Left renal cortex interstitium (tissue), 4 donors: ENCODE data around the gene RSU1. TPM values are rescaled to one million over a fixed set of nuclear protein-coding genes. Genes with fewer than 3 reads are reported as not detected.

Experiments used
- DNase-seq, 4 donors: peaks; one replicate each; pipeline ENCODE4 v3.0.0-alpha.2; 2013; ENCODE audit warnings: low read depth in 4 of 4, low spot score in 2 of 4, missing footprints in 1 of 4
- polyA plus RNA-seq, 4 donors: library from polyadenylated mRNA; unstranded; fragments of 120-200 nt; gene quantifications; one replicate each; pipeline ENCODE4 v1.2.1, GENCODE V29; 2013; ENCODE audit not compliant: insufficient read length in 4 of 4

The RSU1 gene
- polyA plus RNA-seq, 4 donors, result 73.6 to 85.8 (median 74.7) TPM

DNA sequence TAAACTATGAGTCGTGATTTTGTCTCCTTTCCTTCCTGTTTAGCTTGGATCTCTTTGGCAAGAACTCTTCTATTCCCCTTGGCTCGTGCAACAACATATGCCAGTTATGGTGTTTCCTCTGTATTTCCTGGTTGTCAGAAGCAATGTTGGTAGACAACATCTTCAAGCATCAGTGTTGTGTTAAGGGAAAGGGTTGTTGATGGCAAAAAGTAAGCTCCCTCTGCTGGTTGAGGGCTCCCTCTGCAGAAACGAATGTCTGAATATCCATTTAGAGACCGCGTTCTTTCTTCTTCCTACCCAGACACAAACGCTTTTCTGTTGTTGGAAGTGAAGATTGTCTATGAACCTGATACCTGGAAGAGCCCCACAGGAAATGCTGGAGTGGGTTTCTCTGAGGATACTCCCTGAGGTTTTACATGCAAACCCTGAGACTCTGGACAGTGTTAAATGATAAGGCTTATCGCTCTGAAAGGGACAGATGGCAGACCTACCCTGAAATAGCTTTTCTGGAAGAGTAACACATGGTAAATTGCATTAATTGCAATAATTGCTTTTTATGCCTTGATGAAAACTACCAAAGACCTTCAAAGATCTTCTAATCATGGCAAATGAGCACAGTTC lies 272.0 kb downstream of the RSU1 start:
- no peak for DNase-seq

DNA sequence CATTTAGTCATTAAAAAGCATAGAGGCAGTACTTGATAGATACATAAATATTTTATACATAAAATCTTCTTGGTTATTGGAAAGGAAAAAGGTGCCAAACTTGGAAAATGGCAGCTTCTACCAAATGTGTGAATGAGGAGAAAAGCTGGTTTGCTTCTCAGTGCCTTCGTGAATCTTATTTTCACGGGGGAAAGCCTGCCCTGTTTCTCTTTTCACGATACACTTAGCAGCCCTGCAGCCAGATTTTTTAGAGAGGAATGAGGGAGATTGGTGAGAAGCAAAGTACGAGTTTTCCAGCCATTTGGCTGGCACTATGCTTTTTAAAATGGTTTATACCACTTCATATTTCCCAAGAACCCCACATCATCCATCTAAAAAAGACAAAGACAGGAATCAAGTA lies 272.6 kb downstream of the RSU1 start:
- no peak for DNase-seq

DNA sequence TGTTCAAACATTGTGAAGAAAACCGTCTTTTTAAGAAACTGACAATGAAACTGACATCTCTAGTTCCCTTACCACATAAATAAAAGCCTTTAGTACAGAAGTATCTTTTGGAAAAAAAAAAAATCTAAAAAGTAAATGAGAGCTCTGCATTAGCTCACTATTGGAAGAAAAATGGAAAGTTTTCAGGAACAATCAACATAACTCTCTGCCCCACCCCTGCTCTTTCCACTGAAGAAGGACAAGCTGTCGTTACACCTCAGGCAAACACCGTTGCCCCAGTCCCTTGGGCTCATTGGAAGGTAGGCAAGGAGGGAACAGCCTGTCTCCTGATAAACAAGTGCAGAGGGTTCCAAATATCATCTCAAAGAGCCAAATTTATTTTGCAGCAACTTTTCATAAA lies 273.1 kb downstream of the RSU1 start:
- no peak for DNase-seq
